NAMALWA (cell line): ENCODE results near the gene CAMSAP2.

ENCODE experiments used
- DNase-seq: peaks from one replicate; pipeline ENCODE4 v3.0.0-alpha.2; 2015; ENCODE audit warnings: low spot score

Gene CAMSAP2

DNA sequence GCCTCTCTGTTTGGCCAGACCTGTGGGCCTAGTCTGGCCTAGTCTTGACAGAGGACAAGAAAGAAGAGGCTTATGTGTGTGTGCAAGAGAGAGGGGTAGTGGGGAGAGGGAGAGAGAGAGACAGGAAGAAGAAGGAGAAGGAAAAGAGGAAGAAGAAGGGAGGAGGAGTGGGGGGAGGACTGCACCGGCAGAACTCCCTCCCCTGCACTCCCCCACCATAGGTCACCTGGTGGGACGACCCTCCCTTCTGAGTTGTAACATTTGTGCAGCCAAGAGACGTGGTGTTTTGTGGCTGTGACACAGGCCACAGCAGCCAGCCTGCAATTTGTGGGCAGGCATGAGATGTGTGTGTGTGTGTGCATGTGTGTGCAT is 160.3 kb downstream of the CAMSAP2 start:
- no peak for DNase-seq

- DNase-seq = no peak
These were observed 160.8 kb downstream of the CAMSAP2 start for GRCh38 chr1:200899451-200899915.

- DNase-seq = no peak
These were observed 161.5 kb downstream of the CAMSAP2 start for GRCh38 chr1:200899954-200900867.

- no peak for DNase-seq
These were observed 162.2 kb downstream of the CAMSAP2 start for GRCh38 chr1:200900877-200901276.

- DNase-seq = no peak
These were observed 162.7 kb downstream of the CAMSAP2 start for GRCh38 chr1:200901350-200901749.

GRCh38 chr1:200901796-200902444 is 163.2 kb downstream of the CAMSAP2 start:
- DNase-seq = no peak

DNA sequence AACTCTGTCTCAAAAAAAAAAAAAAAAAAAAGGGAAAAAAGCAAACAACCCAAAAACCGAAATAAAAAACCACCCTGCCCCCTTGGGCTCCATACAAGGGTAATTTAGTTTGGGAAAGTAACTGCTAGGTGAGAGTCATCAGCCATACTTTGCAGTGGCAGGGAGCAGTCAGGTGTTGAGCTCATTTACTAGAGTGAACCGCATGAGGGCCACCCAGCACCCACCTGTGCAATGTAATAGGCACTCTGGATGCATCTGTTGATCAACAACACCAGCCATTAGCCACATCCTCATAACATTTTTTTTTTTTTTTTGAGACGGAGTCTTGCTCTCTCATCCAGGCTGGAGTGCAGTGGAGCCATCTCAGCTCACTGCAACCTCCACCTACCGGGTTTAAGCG is 165.1 kb downstream of the CAMSAP2 start:
- no peak for DNase-seq

DNA sequence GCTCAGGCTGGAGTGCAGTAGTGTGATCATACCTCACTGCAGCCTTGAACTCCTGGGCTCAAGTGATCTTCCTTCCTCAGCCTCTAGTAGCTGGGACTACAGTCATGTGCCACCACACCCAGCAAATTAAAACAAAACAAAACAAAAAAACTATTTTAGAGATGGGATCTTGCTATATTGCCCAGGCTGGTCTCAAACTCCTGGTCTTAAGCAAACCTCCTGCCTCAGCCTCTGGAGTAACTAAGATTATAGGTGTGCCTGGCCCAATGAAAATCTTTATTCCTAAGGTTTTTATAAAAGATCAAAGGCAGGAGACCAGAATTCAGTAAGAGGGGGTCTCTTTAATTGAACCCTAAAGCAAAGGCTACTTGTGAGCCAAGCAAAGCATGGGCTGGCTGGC is 166.1 kb downstream of the CAMSAP2 start:
- no peak for DNase-seq

GRCh38 chr1:200905411-200906052 is 166.8 kb downstream of the CAMSAP2 start:
- DNase-seq = no peak

GRCh38 chr1:200906491-200906890 is 167.8 kb downstream of the CAMSAP2 start:
- no peak for DNase-seq

- DNase-seq = no peak
These were observed 169.0 kb downstream of the CAMSAP2 start for GRCh38 chr1:200907611-200908097.

GRCh38 chr1:200908191-200908868 is 169.6 kb downstream of the CAMSAP2 start:
- no peak for DNase-seq

DNA sequence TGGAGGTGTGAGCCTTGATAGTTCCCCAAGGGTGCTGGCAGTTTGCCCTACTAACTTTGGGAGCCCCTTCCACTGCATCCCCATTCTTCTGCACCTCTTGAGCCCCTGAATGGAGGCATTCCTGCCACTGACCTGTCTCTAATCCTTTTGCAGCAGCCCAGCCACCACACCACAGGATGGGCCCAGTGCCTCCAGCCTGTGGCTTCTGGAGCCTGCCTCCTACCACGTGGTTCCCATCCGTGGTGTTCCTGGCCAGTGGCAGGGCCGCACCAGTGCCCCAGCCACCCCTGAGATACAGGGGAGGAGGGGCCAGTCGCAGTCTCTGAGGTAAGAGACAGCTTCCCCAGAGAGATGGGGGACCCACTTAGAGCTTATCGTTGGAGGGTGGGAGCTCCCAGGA is 170.4 kb downstream of the CAMSAP2 start:
- no peak for DNase-seq

DNA sequence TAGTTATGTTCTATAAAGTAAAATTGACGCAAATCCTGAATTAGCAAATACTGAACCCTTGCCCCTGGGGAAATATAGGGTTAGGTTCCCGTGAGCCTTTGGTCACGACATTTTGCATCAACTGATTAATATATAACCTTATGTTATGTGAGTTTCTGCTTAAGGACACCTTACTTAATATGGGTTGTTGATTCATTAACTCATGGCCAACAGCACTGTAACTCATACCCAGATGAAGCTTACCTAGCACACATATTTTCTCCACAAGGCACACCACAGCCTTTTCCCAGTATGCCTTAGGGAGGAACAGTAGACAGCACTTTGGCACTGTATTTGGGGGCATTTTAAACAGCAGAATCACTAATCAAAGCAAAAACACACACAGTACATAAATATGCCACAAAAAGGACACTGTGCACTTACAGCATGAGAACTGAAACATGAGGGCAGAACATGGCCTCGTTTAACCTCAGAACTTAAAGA is 171.1 kb downstream of the CAMSAP2 start:
- no peak for DNase-seq
